ENCODE data around the gene PM20D2.

The PM20D2 gene

GRCh38 chr6:89161326-89162046, 15.6 kb downstream of the PM20D2 start:
- TF ChIP-seq CTCF (IDR thresholded peaks at IDR 0.05; ENCODE audit: insufficient read depth, missing control alignments), result no peak
- FAIRE-seq (no peak), DNase-seq (ENCODE audit: insufficient read length, low spot score) (no peak)

- FAIRE-seq, result no peak
- no peak for TF ChIP-seq CTCF (IDR thresholded peaks at IDR 0.05; ENCODE audit: insufficient read depth, missing control alignments)
- DNase-seq (ENCODE audit: insufficient read length, low spot score), result no peak
Observed at GRCh38 chr6:89162047-89162371, 16.2 kb downstream of the PM20D2 start.

DNA sequence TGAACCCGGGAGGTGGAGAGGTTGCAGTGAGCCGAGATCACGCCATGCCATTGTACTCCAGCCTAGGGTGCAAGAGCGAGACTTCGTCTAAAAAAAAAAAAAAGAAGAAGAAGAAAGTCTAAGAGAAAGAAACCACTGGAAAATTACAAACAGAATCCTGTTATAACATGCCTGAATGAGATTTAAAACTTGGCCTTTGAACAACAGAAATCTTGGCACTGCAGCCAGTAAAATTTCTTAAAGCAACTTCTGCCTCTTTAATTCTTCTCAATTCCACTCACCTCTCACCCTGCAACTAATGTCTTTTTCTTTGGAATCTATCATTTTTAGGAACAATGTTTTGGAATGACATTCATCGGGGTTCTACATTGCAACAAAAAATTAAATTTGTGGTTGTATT, 26.3 kb downstream of the PM20D2 start:
- FAIRE-seq (no peak), DNase-seq (ENCODE audit: insufficient read length, low spot score) (no peak)
- TF ChIP-seq CTCF (IDR thresholded peaks at IDR 0.05; ENCODE audit: insufficient read depth, missing control alignments), result no peak

DNA sequence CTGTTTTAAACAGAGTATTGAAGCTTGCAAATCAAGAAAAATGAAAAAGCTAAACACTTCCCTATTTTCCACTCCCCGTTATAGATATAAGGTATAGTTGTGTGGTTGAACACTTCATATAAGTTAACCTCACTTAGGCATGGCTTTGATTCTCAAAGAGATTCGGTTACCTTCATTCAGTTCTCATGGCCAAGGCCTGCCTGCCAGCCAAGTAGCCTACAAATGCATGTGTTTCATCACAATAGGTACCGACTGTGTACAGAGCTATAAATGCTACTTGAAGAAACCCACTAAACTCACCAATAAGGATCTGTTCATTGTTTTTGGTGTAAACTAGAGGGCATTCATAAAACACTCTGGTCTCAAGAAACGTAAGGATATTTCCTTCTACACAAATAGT, 27.8 kb downstream of the PM20D2 start:
- no peak for TF ChIP-seq CTCF (IDR thresholded peaks at IDR 0.05; ENCODE audit: insufficient read depth, missing control alignments)
- FAIRE-seq (no peak), DNase-seq (ENCODE audit: insufficient read length, low spot score) (no peak)

GRCh38 chr6:89180112-89180511, 34.3 kb downstream of the PM20D2 start:
- DNase-seq (ENCODE audit: insufficient read length, low spot score) (no peak), FAIRE-seq (no peak)
- no peak for TF ChIP-seq CTCF (IDR thresholded peaks at IDR 0.05; ENCODE audit: insufficient read depth, missing control alignments)

- no peak for TF ChIP-seq CTCF (IDR thresholded peaks at IDR 0.05; ENCODE audit: insufficient read depth, missing control alignments)
- no peak for DNase-seq (ENCODE audit: insufficient read length, low spot score)
- no peak for FAIRE-seq
Observed at GRCh38 chr6:89180971-89181370, 35.1 kb downstream of the PM20D2 start.

GRCh38 chr6:89183294-89183693, 37.4 kb downstream of the PM20D2 start:
- no peak for DNase-seq (ENCODE audit: insufficient read length, low spot score)
- no peak for TF ChIP-seq CTCF (IDR thresholded peaks at IDR 0.05; ENCODE audit: insufficient read depth, missing control alignments)
- no peak for FAIRE-seq

All from D721Med (cell line).